ENCODE measurements around the gene CCDC121.

Gene CCDC121

GRCh38 chr2:27581417-27582128 lies 47.2 kb downstream of the CCDC121 start:
- no peak for DNase-seq

Measured in NCI-H2081 treated with DMSO at 0.1 percent for 48 hours (cell line).